GM18498 (cell line): Measurements from ENCODE around the gene MEMO1.
"Not testable (repeated sequence)": the region's sequence is repeated elsewhere in the genome, so short reads cannot be mapped to it uniquely, and the experiment has no call there.

ENCODE experiments used
- ATAC-seq: cut with Tn5 transposase; IDR thresholded peaks from one replicate; pipeline ENCODE4 v1.9.1; 2021; ENCODE audit warnings: mild to moderate bottlenecking, moderate library complexity; ENCODE audit not compliant: unreplicated experiment

Gene MEMO1

DNA sequence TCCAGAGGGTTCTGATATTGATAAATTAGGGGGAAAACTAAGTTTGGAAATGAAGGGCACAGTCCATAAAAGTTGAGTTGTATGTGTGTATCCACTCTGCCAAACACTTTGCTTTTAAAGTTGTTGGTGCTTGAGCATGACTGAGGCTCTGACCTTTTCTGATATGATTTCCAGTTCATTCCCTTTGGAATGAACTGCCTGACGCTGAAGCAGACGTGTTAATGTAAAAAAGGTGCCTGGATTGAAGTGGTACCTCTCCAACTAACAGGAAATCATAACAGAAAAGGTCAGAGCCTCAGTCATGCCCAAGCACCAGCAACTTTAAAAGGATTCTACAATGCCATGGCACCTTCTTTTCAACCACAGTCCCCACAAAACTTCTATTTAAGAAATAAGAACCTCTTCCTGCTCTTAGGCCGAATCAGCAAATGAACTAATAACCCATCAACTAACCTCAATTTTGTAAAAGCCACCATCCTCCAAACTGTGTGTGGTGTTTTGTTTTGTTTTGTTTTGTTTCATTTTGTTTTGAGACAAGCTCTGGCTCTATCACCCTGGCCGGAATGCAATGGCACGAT, 52.6 kb downstream of the MEMO1 start:
- ATAC-seq, result no peak

DNA sequence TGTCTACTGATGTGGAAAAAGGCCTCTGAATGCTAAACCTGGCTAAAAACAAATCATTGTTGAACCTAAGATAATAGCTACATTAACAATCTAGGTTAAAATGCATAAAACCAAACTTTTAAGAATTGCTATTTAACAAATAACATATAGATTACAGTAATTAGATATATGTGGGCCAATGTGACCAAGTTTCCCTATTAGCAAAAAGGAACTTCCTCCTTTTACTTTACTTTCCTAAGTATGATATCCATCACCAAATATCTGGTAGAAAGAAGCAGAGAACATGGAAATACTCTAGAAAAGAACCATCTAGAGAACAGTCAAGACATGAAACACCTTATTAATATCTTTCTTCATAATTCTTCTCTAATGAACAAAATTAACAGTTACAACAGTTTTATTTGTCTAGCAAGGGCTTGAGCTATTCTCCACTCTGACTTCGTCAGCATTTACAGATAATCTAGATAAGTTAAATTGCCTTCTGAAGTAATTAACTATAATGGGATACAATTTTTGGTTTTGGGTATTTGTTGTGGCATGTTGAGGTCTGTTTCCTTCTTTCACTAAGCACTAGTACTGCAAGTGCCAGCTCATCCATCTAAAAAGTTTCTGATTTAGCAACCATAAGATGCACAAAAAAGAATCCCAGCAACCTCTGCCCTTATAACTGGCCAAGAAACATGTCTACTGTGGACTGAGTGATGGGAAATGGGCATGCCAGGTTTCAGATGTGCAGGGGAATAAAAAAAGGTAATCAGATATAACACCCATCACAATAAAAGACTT, 53.3 kb downstream of the MEMO1 start:
- no peak for ATAC-seq

DNA sequence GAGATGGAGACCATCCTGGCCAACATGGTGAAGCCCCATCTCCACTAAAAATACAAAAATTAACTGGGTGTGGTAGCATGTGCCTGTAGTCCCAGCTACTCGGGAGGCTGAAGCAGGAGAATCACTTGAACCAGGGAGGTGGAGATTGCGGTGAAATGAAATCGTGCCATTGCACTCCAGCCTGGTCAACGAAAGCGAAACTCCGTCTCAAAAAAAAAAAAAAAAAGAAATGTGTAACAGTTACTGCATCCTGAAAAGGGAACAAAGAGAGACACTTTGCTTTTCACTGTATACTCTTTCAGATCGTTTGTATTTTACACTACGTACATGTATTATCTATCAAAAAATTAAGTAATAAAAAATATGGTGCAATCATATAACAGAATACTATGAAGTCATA, 53.9 kb downstream of the MEMO1 start:
- ATAC-seq, result not testable (repeated sequence)

DNA sequence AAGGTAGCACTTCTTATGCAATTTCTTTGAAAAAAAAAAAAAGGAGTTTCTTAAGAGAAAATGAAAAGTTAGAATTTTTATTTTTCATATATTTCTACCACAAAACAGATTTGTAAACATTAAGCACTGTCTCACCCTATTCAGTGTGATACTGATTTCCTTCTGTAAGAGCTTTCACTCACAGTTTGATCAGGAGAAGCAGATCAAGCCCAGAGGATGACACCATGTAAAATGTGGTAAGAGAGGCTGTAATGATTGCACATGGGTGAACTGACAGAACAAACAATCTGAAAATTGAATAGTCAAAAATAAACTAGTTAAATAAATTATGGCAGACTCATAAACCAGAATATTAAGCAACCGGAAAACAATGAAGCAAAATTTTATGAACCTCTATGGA, 54.5 kb downstream of the MEMO1 start:
- ATAC-seq, result no peak

DNA sequence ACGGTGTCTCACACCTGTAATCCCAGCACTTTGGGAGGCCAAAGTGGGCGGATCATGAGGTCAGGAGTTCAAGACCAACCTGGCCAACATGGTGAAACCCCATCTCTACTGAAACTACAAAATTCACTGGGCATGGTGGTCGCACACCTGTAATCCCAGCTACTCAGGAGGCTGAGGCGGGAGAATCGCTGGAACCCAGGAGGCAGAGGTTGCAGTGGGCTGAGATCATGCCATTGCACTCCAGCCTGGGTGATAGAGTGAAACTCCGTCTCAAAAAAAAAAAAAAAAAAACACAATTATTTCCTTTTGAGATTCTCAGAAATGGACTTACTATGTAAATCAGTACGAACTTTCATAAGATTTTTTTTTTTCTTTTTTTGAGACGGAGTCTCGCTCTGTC, 57.7 kb downstream of the MEMO1 start:
- ATAC-seq, result not testable (repeated sequence)

GRCh38 chr2:31950946-31951562, 59.8 kb downstream of the MEMO1 start:
- no peak for ATAC-seq

DNA sequence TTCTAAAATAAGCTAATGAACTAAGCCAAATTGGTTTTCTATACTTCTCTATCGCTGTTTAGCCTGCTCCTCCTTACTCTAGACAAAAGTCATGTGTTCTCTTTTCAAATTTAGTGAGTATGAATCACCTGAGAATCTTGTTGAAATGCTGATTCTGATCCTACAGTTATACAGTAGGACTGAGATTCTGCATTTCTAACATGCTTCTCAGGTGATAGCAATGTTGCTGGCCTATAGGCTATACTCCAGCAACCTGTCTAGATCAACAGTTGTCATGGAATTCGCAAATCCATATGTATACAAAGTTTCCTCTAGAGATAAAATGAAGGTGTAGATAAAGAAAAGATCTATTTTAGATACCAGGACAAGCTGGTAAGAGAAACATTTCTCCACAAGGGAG, 62.9 kb downstream of the MEMO1 start:
- ATAC-seq, result no peak

GRCh38 chr2:31946838-31947237, 64.0 kb downstream of the MEMO1 start:
- ATAC-seq, result no peak

DNA sequence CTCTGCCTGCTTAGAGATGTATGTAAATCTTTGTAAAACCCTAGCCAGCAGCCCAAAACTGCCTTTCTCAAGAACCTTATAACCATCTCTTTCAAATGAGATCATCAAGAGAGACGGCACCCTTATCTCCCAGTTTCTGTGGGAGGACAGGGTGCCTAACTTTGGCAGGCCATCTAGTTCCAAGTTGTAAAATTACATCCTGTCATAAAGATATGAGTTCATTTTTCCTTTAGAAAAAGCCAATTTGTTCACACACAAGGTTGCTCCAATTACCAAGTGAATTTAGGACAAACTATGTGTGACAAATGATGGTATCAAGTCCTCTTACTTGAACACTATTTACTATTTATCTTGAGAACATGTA, 65.3 kb downstream of the MEMO1 start:
- ATAC-seq, result no peak

DNA sequence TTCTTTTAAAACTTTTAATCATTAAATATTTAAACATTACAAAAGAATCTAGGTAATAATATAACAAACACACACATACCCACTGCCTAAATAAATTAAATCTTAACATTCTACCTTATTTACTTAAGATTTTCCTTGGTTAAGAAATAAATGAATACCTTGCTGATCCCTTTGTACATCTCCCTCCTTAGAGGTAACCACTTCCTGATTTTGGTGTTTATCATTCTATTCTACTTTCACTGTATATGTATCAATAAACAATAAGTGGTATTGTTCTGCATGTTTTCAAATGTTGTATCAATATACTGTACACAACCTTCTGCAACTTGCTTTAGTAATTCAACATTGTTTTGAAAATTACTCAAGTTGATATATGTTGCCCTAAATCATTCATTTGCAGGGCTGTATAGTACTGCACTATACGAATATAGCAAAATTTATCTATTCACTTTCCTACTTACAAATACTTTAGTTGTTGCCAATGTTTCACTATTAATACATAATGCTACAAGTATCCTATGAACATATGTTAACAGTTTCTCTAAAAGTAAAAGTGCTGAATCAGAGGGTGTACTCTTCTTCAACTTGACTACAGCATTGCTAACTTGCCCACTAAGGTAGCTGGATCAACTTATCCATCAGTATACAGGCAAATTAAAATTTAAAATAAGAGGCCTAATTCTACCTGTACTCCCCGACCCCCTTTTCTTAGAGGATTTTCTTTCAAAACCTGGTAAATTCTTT, 65.8 kb downstream of the MEMO1 start:
- no peak for ATAC-seq

DNA sequence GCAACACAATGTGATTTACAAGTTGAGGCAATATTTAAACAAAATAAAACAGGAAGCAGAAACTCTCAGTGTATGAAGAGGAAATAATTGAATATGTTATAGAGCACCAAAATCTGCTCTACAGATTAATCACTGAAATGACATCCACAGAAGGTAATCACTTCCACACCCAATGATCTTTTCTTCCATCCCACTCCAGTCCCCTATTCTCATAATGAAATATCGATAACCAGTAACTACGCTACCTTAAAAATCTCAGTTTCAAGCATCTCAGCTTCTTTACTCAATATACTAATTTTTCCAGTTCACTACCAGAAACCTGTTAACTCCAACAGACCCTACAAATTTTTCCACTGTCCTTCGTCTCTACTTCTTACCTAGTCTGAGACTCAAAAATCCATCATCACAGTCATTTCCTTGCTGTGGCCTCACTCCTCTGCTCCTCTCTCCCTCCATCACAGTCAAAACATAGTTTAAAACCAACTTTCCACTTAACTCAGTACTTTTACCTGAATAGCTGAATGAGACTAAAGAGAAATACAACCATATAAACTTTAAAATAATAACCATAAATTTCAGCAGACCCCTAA, 67.1 kb downstream of the MEMO1 start:
- ATAC-seq, result no peak

DNA sequence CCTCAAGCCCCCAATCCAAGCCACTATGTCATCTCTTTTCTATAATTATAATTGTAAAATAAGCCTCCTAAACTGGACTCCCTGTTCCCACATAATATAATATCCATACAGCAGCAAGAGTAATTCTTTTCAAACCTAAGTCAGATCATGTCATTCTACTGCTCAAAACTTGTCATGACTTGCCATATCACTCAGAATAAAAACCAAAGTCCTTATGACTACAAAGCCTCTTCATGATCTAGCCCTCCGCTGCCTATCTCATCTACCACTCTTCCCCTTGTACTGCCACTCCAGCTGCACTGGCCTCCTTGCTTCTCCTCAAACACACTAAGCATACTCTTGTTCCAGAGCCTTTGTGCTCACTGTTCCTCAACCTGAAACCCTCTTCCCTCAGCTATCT, 69.9 kb downstream of the MEMO1 start:
- no peak for ATAC-seq

- ATAC-seq, result no peak
These were observed 73.1 kb downstream of the MEMO1 start for GRCh38 chr2:31937741-31938140.

DNA sequence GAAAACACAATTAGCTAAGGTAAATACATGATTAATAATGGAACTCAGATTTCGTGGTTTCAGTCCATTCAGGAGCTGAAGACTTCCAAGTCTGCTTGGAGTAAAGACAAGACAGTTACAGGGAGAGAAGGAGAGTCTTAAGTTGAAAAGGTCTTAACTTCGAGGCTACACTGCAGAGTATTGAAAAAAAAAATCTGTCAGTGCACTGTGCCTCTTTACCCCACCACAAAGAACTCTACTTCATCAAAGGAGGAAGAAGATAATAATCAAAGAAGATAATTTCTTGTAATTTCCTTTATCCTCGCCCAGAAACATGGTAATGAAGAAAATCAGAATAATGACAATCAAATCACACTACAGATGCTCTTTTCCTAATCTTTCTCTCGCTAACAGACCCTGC, 75.4 kb downstream of the MEMO1 start:
- ATAC-seq, result no peak

DNA sequence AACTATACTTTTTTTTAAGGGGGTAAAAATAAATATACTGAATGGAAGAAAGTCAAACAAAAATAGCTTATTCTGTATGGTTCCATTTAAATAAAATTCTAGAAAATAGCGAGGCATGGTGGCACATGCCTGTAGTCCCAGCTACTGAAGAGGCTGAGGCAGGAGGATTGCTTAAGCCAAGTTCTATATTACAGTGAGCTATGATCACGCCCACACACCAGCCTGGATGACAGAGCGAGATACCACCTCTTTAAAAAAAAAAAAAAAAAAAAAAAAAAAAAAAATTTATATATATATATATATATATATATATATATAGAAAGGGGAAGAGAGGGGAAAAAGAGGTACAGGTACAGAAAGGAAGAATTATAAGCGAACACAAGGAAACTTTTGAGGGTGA, 77.7 kb downstream of the MEMO1 start:
- ATAC-seq, result no peak

- no peak for ATAC-seq
These were observed 78.2 kb downstream of the MEMO1 start for GRCh38 chr2:31932589-31932988.

GRCh38 chr2:31931916-31932315, 78.9 kb downstream of the MEMO1 start:
- no peak for ATAC-seq

DNA sequence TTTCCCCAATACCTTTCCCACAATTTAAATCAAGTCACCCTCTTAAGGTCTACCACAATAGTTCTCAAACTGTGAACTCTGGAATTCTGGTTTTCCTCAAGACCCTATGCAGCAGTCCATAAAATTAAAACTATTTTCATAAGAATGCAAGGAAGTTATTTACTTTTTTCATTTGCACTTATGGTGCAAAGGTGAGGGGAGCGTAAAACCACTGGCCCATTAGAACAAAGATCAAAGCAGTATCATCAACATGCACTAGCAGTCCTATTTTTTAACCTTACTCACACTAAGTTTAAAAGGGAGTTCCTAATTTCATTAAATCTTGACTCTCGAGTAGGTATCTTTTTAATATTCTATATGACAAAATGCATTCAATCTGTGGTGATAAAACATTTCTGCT, 85.3 kb downstream of the MEMO1 start:
- no peak for ATAC-seq

GRCh38 chr2:31923662-31924061, 87.1 kb downstream of the MEMO1 start:
- ATAC-seq, result no peak

DNA sequence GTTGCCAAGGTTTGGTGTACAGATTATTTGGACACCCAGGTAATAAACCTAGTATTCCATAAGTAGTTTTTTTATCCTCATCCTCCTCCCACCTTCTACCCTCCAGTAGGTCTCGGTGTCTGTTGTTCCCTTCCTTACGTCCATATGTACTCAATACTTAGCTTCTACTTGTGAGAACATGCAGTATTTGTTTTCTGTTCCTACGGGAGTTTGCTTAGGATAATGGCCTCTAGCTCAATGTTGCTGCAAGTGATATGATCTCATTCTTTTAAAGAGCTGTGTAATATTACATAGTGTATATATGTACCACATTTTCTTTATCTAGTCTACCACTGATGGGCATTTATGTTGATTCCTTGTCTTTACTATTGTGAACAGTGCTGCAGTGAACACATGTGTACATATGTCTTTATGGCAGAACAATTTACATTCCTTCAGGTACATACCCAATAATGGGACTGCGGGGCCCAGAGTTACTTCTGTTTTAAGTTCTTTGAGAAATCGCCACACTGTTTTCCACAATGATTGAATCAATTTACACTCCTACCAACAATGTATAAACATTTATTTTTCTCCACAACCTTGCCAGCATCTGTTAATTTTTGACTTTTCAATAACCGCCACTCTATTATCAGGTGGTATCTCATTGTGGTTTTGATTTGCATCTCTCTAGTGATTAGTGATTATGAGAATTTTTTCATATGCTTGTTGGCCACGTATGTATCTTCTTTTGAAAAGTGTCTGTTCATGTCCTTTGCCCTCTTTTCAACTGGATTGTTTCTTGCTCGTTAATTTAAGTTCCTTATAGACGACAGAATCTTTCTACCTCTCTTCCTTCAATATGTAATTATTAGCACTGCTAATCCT, 88.0 kb downstream of the MEMO1 start:
- ATAC-seq, result no peak
